DOHH2 (cell line): ENCODE results near the gene PDF.

Experiments used
- H3F3A ChIP-seq: fragments of 200-600 bp; sonication (generic), shearing (Covaris generic); 2 replicates; pipeline ENCODE4 v1.6.0; 2016; ENCODE audit warnings: antibody characterized with exemption, mild to moderate bottlenecking; ENCODE audit not compliant: control insufficient read depth, insufficient read depth
- H3K27ac ChIP-seq: fragments of 200-600 bp; sonication (generic); 2 replicates; pipeline ENCODE4 v1.5.1; 2014; ENCODE audit warnings: low read depth, mild to moderate bottlenecking, low read length, moderate library complexity
- H3K27me3 ChIP-seq: fragments of 200-600 bp; sonication (generic); 2 replicates; pipeline ENCODE4 v1.6.1; 2014; ENCODE audit warnings: mild to moderate bottlenecking, low read length, mixed read lengths; ENCODE audit not compliant: control insufficient read depth
- H3K36me3 ChIP-seq: fragments of 200-600 bp; sonication (generic); 2 replicates; pipeline ENCODE4 v1.6.1; 2014; ENCODE audit warnings: mild to moderate bottlenecking, low read length, moderate library complexity, mixed read lengths; ENCODE audit not compliant: control insufficient read depth
- H3K4me1 ChIP-seq: fragments of 200-600 bp; sonication (generic); 2 replicates; pipeline ENCODE4 v1.6.1; 2014; ENCODE audit warnings: mild to moderate bottlenecking, low read length, mixed read lengths; ENCODE audit not compliant: control insufficient read depth
- H3K4me2 ChIP-seq: fragments of 200-600 bp; sonication (generic); 2 replicates; pipeline ENCODE4 v1.6.0; 2014; ENCODE audit warnings: mild to moderate bottlenecking, low read length, moderate library complexity
- H3K4me3 ChIP-seq: fragments of 200-600 bp; sonication (generic); 2 replicates; pipeline ENCODE4 v1.5.1; 2014; ENCODE audit warnings: mild to moderate bottlenecking, low read length, mixed read lengths
- H3K79me2 ChIP-seq: fragments of 200-600 bp; sonication (generic); 2 replicates; pipeline ENCODE4 v1.6.1; 2014; ENCODE audit warnings: mild to moderate bottlenecking, low read length, mixed read lengths; ENCODE audit not compliant: control insufficient read depth
- H3K9me2 ChIP-seq: fragments of 200-600 bp; sonication (generic); replicated peaks from 2 replicates; pipeline ENCODE4 v1.6.1; 2014; ENCODE audit warnings: mild to moderate bottlenecking, low read length, mixed read lengths; ENCODE audit not compliant: control insufficient read depth
- H3K9me3 ChIP-seq: fragments of 200-600 bp; sonication (generic); 2 replicates; pipeline ENCODE4 v1.6.1; 2014; ENCODE audit warnings: antibody characterized with exemption, low read length, mixed read lengths; ENCODE audit not compliant: control insufficient read depth, insufficient read depth
- H4K20me1 ChIP-seq: fragments of 200-600 bp; sonication (generic); 2 replicates; pipeline ENCODE4 v1.6.0; 2014; ENCODE audit warnings: low read depth, mild to moderate bottlenecking, antibody characterized with exemption, low read length, moderate library complexity; ENCODE audit not compliant: control insufficient read depth, insufficient read depth
- CTCF ChIP-seq: fragments of 200-600 bp; sonication (generic); IDR thresholded peaks from one replicate; pipeline ENCODE4 v1.5.1; 2014; ENCODE audit warnings: antibody characterized with exemption, mild to moderate bottlenecking, low read depth, low read length; ENCODE audit not compliant: poor library complexity, severe bottlenecking
- EZH2phosphoT487 ChIP-seq: fragments of 200-600 bp; sonication (generic); IDR thresholded peaks from 2 replicates; pipeline ENCODE4 v1.6.1; 2017; ENCODE audit warnings: borderline replicate concordance, mild to moderate bottlenecking, antibody characterized with exemption, low read length, moderate library complexity, mixed read lengths

Gene PDF

GRCh38 chr16:69346683-69347082 lies 16.3 kb upstream of the PDF start:
- Histone ChIP-seq H3K9me2 (no peaks in the 10 kb centered on the region), H3K4me3 (no peak overlapping the region), H3K4me1 (peaks cover 21% of the 10 kb centered on the region), H3K9me3 (no peaks in the 10 kb centered on the region), H3K27ac (no peak overlapping the region), H3K4me2 (no peak overlapping the region), H3K27me3 (no peaks in the 10 kb centered on the region), H4K20me1 (no peaks in the 10 kb centered on the region; the same call in 1 of the 2 replicates), H3K36me3 (peaks cover 50% of the 10 kb centered on the region), H3K79me2 (peaks cover 16% of the 10 kb centered on the region), H3F3A (peaks cover 23% of the 10 kb centered on the region)
- TF ChIP-seq EZH2phosphoT487: no peak
- no peak for TF ChIP-seq CTCF

- H3K9me2 ChIP-seq: no peaks in the 10 kb centered on the region
- peaks cover 51% of the 10 kb centered on the region for H3K36me3 ChIP-seq
- no peaks in the 10 kb centered on the region; the same call in 1 of the 2 replicates for H4K20me1 ChIP-seq
- TF ChIP-seq EZH2phosphoT487 (no peak), CTCF (no peak)
- H3F3A ChIP-seq: peaks cover 23% of the 10 kb centered on the region
- peak overlapping the region; percentile 14; the same call in 1 of the 2 replicates for H3K4me2 ChIP-seq
- no peaks in the 10 kb centered on the region for H3K9me3 ChIP-seq
- peaks cover 24% of the 10 kb centered on the region for H3K79me2 ChIP-seq
- no peak overlapping the region for H3K4me3 ChIP-seq
- no peaks in the 10 kb centered on the region for H3K27me3 ChIP-seq
- peaks cover 28% of the 10 kb centered on the region for H3K4me1 ChIP-seq
- H3K27ac ChIP-seq: peak overlapping the region; percentile 42
These were observed 15.5 kb upstream of the PDF start for GRCh38 chr16:69345923-69346322.

- H3K27ac ChIP-seq: no peak overlapping the region
- no peak overlapping the region for H3K4me2 ChIP-seq
- no peaks in the 10 kb centered on the region for H3K9me3 ChIP-seq
- peaks cover 23% of the 10 kb centered on the region for H3F3A ChIP-seq
- H3K36me3 ChIP-seq: peaks cover 59% of the 10 kb centered on the region
- no peaks in the 10 kb centered on the region for H3K9me2 ChIP-seq
- peaks cover 32% of the 10 kb centered on the region for H3K4me1 ChIP-seq
- peaks cover 41% of the 10 kb centered on the region for H3K79me2 ChIP-seq
- H3K27me3 ChIP-seq: no peaks in the 10 kb centered on the region
- no peak overlapping the region for H3K4me3 ChIP-seq
- no peak for TF ChIP-seq CTCF
- no peak for TF ChIP-seq EZH2phosphoT487
- no peaks in the 10 kb centered on the region; the same call in 1 of the 2 replicates for H4K20me1 ChIP-seq
These were observed 13.8 kb upstream of the PDF start for GRCh38 chr16:69344171-69344570.
